Spleen (tissue), 11 donors: Measurements from ENCODE around the gene ST6GALNAC4. TPM values are rescaled to one million over a fixed set of nuclear protein-coding genes. Genes with fewer than 3 reads are reported as not detected.

ENCODE experiments used
- DNase-seq: peaks from one replicate; pipeline ENCODE4 v3.0.0-alpha.2; 2020
- H3K27ac ChIP-seq, 8 donors: fragments of 200-600 bp; sonication (generic) in 7 of 8; 1 replicate in 4 of 8; 2 replicates in 4 of 8; pipeline versions ENCODE4 v1.5.0 to v1.8.0; 2016 to 2021; ENCODE audit warnings: inconsistent platforms in 4 of 8, mild to moderate bottlenecking in 4 of 8, moderate library complexity in 1 of 8
- H3K27me3 ChIP-seq, 7 donors: fragments of 200-600 bp; sonication (generic) in 6 of 7; replicated peaks in 1 of 7; 1 replicate in 4 of 7; 2 replicates in 3 of 7; pipeline versions ENCODE4 v1.5.0 to v1.8.0; 2016 to 2021; ENCODE audit warnings: inconsistent platforms in 3 of 7, mild to moderate bottlenecking in 1 of 7
- H3K36me3 ChIP-seq, 6 donors: fragments of 200-600 bp; sonication (generic) in 5 of 6; 1 replicate in 4 of 6; 2 replicates in 2 of 6; pipeline versions ENCODE4 v1.5.0 to v1.8.0; 2016 to 2021; ENCODE audit warnings: inconsistent platforms in 2 of 6
- H3K4me1 ChIP-seq, 6 donors: fragments of 200-600 bp; sonication (generic) in 5 of 6; 1 replicate in 3 of 6; 2 replicates in 3 of 6; pipeline versions ENCODE4 v1.5.0 to v1.8.0; 2016 to 2021; ENCODE audit warnings: inconsistent platforms in 3 of 6
- H3K4me3 ChIP-seq, 8 donors: fragments of 200-600 bp; sonication (generic) in 7 of 8; 1 replicate in 4 of 8; 2 replicates in 4 of 8; pipeline versions ENCODE4 v1.5.0 to v1.8.0; 2016 to 2021; ENCODE audit warnings: inconsistent platforms in 4 of 8, mild to moderate bottlenecking in 4 of 8, moderate library complexity in 2 of 8
- H3K9me3 ChIP-seq, 8 donors: fragments of 200-600 bp; sonication (generic) in 7 of 8; 1 replicate in 4 of 8; 2 replicates in 4 of 8; pipeline versions ENCODE4 v1.5.0 to v1.8.0; 2016 to 2021; ENCODE audit warnings: inconsistent platforms in 4 of 8
- CTCF ChIP-seq, 11 experiments: fragments of 200-600 bp in 7 of 11; fragments of 450-650 bp in 4 of 11; sonication (generic) in 4 of 11; IDR thresholded peaks in 8 of 11; conservative IDR thresholded peaks in 3 of 11; 1 replicate in 7 of 11; 2 replicates in 4 of 11; pipeline versions ENCODE4 v1.4.0 to v1.8.0; 2016 to 2021; ENCODE audit warnings: antibody characterized with exemption in 11 of 11, inconsistent platforms in 4 of 11, mild to moderate bottlenecking in 1 of 11
- POLR2A ChIP-seq, 3 donors: fragments of 450-650 bp; IDR thresholded peaks; one replicate each; pipeline ENCODE4 v1.5.1; 2017; ENCODE audit warnings: antibody characterized with exemption in 3 of 3, mild to moderate bottlenecking in 1 of 3
- POLR2AphosphoS5 ChIP-seq, 3 donors: sonication (generic); formaldehyde crosslinking; IDR thresholded peaks; one replicate each; pipeline ENCODE4 v1.5.1; 2017; ENCODE audit warnings: antibody characterized with exemption in 3 of 3
- WGBS, 5 donors: extraction: QIAGEN DNeasy Blood & Tissue Kit in 3 of 5; methylation state at CpG; one replicate each; pipeline versions ENCODE4 v1.1.5 to v1.1.7; 2013 to 2018; 5-methylcytosine and 5-hydroxymethylcytosine counted together
- intact Hi-C: fragments of 100-400 bp; cut with DNase I; formaldehyde crosslinking; loops from one replicate; pipeline ENCODE4 v1.15.0; 2023; ENCODE audit warnings: low total_unique reads
- polyA plus RNA-seq, 3 donors: library from polyadenylated mRNA; stranded (reverse); fragments of 200-250 nt; gene quantifications; one replicate each; pipeline ENCODE4 v1.2.1, GENCODE V29; 2013
- total RNA-seq, 7 donors: library from RNA; depleted of rRNA in 3 of 7; stranded (reverse); fragments of >200 nt in 3 of 7; fragmentation: NEBNext Ultra II Directional in 4 of 7; extraction: Animal tissue kit (Norgen Biotek cat#: 25700) in 4 of 7; gene quantifications; one replicate each; pipeline versions ENCODE4 v1.1.0 to v1.2.1, GENCODE V29; 2016 to 2021
- donor health status: healthy with polysubstance abuse.
- donor health status: DM: no; HTN: no; CAD: no; lungs with moderate emphysema.
- donor health status: DM: no; HTN: no; CAD: no.
- donor health status: Bipolar disorder and iron deficiency.
- donor health status: healthy.
- donor health status: DM: no; HTN: no; CAD: no.
- donor health status: DM: yes; HTN: yes; CAD: no.

ST6GALNAC4 gene
- total and polyA plus RNA-seq, 10 donors: 16.0 to 92.8 (median 59.3) TPM

GRCh38 chr9:127897193-127897692 lies 19.6 kb downstream of the ST6GALNAC4 start:
- H3K27me3 ChIP-seq: no peaks in the 10 kb centered on the region
- peak; percentile 81 for DNase-seq
- TF ChIP-seq CTCF (IDR thresholded peaks at IDR 0.05 in 8 of 11, conservative IDR thresholded peaks at IDR 0.05 in 3 of 11): no peak
- TF ChIP-seq POLR2AphosphoS5 (IDR thresholded peaks at IDR 0.05): peak; percentile 19 to 69 (median 58)
- TF ChIP-seq POLR2A (IDR thresholded peaks at IDR 0.05): no peak
- intact Hi-C loops: no loop called here
- H3K27ac ChIP-seq: peak overlapping the region; percentile 27 to 92 (median 90)
- peaks cover 34 to 78% (median 62%) of the 10 kb centered on the region in 6 donors for H3K4me1 ChIP-seq
- H3K36me3 ChIP-seq: peaks cover 8 to 48% (median 40%) of the 10 kb centered on the region in 6 donors
- WGBS, 5 donors: 20 to 68% (median 23%) methylated on average over 4 to 19 of the region's 19 CpGs
- peak overlapping the region in 7 of 8 donors; percentile 15 to 94 (median 76) for H3K4me3 ChIP-seq
- H3K9me3 ChIP-seq: peaks cover 0 to 34% (median 22%) of the 10 kb centered on the region in 8 donors

DNA sequence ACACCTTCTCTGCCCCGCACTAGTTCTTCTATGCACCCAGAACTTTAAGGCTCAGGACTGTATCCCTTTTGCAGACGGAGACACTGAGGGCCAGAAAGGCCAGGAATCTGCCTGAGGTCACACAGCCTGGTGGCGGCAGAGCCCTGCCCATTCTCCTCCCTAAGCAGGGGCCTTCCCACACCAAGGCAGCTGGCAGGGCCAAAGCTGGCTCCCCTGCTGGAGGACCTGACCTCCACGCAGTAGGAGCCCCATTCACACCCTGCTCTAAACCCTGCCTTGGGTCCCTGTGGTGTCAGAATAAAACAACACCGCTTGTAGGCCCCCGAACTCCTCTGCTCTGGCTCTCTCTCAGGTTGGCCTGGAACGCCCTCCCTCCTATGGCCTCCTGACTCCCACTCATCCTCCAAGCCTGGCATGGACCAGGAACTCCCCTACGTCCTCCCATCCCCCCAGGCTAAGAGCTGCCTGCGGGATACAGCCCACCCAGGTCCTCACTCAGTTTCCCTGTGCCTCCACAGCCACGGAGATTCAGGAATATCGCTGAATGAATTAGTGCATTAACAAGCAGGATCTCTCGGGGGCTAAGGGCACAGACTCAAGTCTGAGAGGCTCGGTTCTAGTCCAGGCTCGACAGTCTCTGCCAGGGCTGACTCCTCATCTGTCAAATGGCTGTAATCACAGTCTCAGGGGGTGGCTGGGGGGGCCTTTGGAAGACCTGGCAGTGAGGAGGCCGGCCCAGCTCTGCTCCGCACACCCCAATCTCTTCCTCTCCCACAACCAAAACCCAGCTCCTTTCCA lies 20.2 kb downstream of the ST6GALNAC4 start:
- H3K27ac ChIP-seq: peak overlapping the region in 7 of 8 donors; percentile 67 to 92 (median 91)
- H3K4me3 ChIP-seq: peak overlapping the region in 5 of 8 donors; percentile 72 to 94 (median 78)
- H3K4me1 ChIP-seq: peaks cover 31 to 72% (median 56%) of the 10 kb centered on the region in 6 donors
- intact Hi-C loops: no loop called here
- H3K9me3 ChIP-seq: peaks cover 0 to 34% (median 22%) of the 10 kb centered on the region in 8 donors
- WGBS, 5 donors: 66 to 79% (median 77%) methylated on average over 13 to 16 of the region's 16 CpGs
- peak; percentile 69 for DNase-seq
- no peaks in the 10 kb centered on the region for H3K27me3 ChIP-seq
- H3K36me3 ChIP-seq: peaks cover 8 to 55% (median 44%) of the 10 kb centered on the region in 6 donors
- TF ChIP-seq POLR2A (IDR thresholded peaks at IDR 0.05) (no peak), CTCF (IDR thresholded peaks at IDR 0.05 in 8 of 11, conservative IDR thresholded peaks at IDR 0.05 in 3 of 11) (no peak), POLR2AphosphoS5 (IDR thresholded peaks at IDR 0.05) (no peak)

DNA sequence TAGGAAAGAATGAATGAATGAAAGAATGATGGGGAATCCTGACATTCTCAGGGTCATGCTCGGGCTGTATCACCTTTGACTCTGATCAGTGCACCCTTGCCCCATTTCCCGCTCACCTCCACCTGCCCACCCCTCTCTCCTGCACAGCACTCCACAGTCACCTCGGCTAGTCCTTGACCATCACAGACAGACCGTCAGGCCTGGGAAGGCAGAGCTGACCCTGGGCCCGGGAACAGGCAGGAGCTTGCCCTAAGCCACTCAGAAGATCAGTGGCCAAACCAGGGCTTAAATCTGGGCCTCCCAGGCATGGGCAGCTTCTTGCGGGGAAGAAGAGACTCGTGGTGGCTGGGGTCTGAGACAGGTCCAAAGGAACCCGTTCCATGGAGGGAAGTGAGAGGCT lies 21.0 kb downstream of the ST6GALNAC4 start:
- no peak for TF ChIP-seq POLR2AphosphoS5 (IDR thresholded peaks at IDR 0.05)
- no peak for TF ChIP-seq POLR2A (IDR thresholded peaks at IDR 0.05)
- TF ChIP-seq CTCF (IDR thresholded peaks at IDR 0.05 in 8 of 11, conservative IDR thresholded peaks at IDR 0.05 in 3 of 11): no peak
- Histone ChIP-seq H3K4me3 (peak overlapping the region in 1 of 8 donors; percentile 94), H3K4me1 (peaks cover 23 to 64% (median 48%) of the 10 kb centered on the region in 6 donors), H3K36me3 (peaks cover 8 to 60% (median 49%) of the 10 kb centered on the region in 6 donors), H3K27me3 (no peaks in the 10 kb centered on the region), H3K27ac (peak overlapping the region in 5 of 8 donors; percentile 89 to 92 (median 91)), H3K9me3 (peaks cover 0 to 34% (median 22%) of the 10 kb centered on the region in 8 donors)
- intact Hi-C loops: no loop called here
- no peak for DNase-seq
- WGBS, 5 donors: 87 to 93% (median 92%) methylated on average over 8 of the region's 8 CpGs

GRCh38 chr9:127893392-127893791 lies 23.4 kb downstream of the ST6GALNAC4 start:
- Histone ChIP-seq H3K4me3 (no peak overlapping the region), H3K9me3 (peaks cover 0 to 34% (median 22%) of the 10 kb centered on the region in 8 donors), H3K27ac (no peak overlapping the region), H3K36me3 (peaks cover 13 to 84% (median 67%) of the 10 kb centered on the region in 6 donors), H3K27me3 (no peaks in the 10 kb centered on the region), H3K4me1 (peaks cover 8 to 43% (median 29%) of the 10 kb centered on the region in 6 donors)
- intact Hi-C loops: no loop called here
- TF ChIP-seq POLR2A (IDR thresholded peaks at IDR 0.05) (no peak), CTCF (IDR thresholded peaks at IDR 0.05 in 8 of 11, conservative IDR thresholded peaks at IDR 0.05 in 3 of 11) (no peak), POLR2AphosphoS5 (IDR thresholded peaks at IDR 0.05) (no peak)
- DNase-seq: no peak
- 95 to 97% (median 97%) methylated on average over 4 of the region's 4 CpGs for WGBS, 5 donors
